Colonic mucosa (tissue), 4 donors: ENCODE data around the gene OR7C2. TPM values are rescaled to one million over a fixed set of nuclear protein-coding genes. Genes with fewer than 3 reads are reported as not detected.
"Not testable (repeated sequence)": the region's sequence is repeated elsewhere in the genome, so short reads cannot be mapped to it uniquely, and the experiment has no call there.

ENCODE experiments used
- DNase-seq: peaks from one replicate; pipeline ENCODE4 v3.0.0-alpha.2; 2020
- H3K27ac ChIP-seq: fragments of 200-600 bp; one replicate; pipeline ENCODE4 v1.8.0; 2021
- H3K27me3 ChIP-seq: fragments of 200-600 bp; one replicate; pipeline ENCODE4 v1.8.0; 2021
- H3K36me3 ChIP-seq: fragments of 200-600 bp; one replicate; pipeline ENCODE4 v1.8.0; 2021
- H3K4me1 ChIP-seq: fragments of 200-600 bp; one replicate; pipeline ENCODE4 v1.8.0; 2021; ENCODE audit warnings: mild to moderate bottlenecking
- H3K4me3 ChIP-seq: fragments of 200-600 bp; one replicate; pipeline ENCODE4 v1.8.0; 2021
- H3K9ac ChIP-seq, 2 donors: one replicate each; pipeline ENCODE4 v1.7.0; 2013; ENCODE audit warnings: control low read depth in 2 of 2, low read depth in 2 of 2, low read length in 2 of 2
- H3K9me3 ChIP-seq: fragments of 200-600 bp; one replicate; pipeline ENCODE4 v1.8.0; 2021
- intact Hi-C: fragments of 100-400 bp; cut with DNase I; formaldehyde crosslinking; loops from one replicate; pipeline ENCODE4 v1.14.1; 2022
- total RNA-seq, 2 donors: library from RNA; stranded (reverse); fragmentation: NEBNext Ultra II Directional in 1 of 2; extraction: Animal tissue kit (Norgen Biotek cat#: 25700) in 1 of 2; gene quantifications; one replicate each; pipeline ENCODE4 v1.2.1, GENCODE V29; 2021
- TF ChIP-seq, protein P1 (sequence below): fragments of 200-600 bp; IDR thresholded peaks from one replicate; pipeline ENCODE4 v1.8.0; 2022; ENCODE audit warnings: antibody characterized with exemption, mild to moderate bottlenecking
- donor health status: healthy.
- donor health status: DM: no; HTN: no; CAD: no.
- donor health status: DM: no; HTN: no; CAD: no.

The OR7C2 gene
- total RNA-seq, 2 donors from 2014 or later: not detected

DNA sequence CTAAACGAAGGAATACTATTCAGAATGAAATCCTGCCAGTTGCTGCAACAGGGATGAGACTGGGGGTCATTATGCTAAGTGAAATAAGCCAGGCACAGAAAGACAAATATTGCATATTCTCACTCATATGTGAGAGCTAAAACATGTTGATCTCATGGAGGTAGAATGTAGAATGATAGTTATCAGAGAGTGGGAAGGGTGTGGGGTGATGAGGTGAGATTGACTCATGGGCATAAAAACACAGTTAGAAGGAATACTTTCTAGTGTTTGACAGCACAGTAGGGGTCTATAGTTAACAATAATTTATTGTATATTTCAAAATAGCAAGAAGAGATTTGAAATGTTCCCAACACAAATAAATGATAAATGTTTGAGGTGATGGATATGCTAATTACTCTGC lies 7.8 kb upstream of the OR7C2 start:
- Histone ChIP-seq H3K4me3 (no peak overlapping the region), H3K4me1 (no peaks in the 10 kb centered on the region), H3K36me3 (no peaks in the 10 kb centered on the region), H3K9ac (no peak overlapping the region), H3K27ac (no peak overlapping the region), H3K9me3 (no peaks in the 10 kb centered on the region), H3K27me3 (no peaks in the 10 kb centered on the region)
- TF ChIP-seq, protein P1, sequence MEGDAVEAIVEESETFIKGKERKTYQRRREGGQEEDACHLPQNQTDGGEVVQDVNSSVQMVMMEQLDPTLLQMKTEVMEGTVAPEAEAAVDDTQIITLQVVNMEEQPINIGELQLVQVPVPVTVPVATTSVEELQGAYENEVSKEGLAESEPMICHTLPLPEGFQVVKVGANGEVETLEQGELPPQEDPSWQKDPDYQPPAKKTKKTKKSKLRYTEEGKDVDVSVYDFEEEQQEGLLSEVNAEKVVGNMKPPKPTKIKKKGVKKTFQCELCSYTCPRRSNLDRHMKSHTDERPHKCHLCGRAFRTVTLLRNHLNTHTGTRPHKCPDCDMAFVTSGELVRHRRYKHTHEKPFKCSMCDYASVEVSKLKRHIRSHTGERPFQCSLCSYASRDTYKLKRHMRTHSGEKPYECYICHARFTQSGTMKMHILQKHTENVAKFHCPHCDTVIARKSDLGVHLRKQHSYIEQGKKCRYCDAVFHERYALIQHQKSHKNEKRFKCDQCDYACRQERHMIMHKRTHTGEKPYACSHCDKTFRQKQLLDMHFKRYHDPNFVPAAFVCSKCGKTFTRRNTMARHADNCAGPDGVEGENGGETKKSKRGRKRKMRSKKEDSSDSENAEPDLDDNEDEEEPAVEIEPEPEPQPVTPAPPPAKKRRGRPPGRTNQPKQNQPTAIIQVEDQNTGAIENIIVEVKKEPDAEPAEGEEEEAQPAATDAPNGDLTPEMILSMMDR: no peak
- no peak for DNase-seq
- intact Hi-C loops: no loop called here

DNA sequence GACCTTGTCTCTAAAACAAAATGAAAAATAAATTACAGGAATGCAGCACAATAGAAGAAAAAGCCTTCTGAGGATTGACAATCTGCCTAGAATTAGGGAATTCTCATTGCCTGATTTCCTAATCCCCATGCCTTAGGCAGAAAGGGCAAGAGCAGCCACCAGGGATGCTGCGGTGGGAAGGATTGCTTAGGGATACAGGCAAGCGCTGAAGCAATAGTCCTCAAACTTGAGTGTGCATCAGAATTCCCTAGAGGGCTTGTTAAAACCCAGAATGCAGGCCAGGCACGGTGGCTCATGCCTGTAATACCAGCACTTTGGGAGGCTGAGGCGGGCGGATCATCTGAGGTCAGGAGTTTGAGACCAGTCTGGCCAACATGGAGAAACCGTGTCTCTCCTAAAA lies 1.0 kb upstream of the OR7C2 start:
- TF ChIP-seq, protein P1: no peak
- intact Hi-C loops: no loop called here
- Histone ChIP-seq H3K4me1 (no peaks in the 10 kb centered on the region), H3K27ac (no peak overlapping the region), H3K9me3 (no peaks in the 10 kb centered on the region), H3K27me3 (no peaks in the 10 kb centered on the region), H3K9ac (no peak overlapping the region), H3K36me3 (no peaks in the 10 kb centered on the region), H3K4me3 (no peak overlapping the region)
- DNase-seq: no peak

DNA sequence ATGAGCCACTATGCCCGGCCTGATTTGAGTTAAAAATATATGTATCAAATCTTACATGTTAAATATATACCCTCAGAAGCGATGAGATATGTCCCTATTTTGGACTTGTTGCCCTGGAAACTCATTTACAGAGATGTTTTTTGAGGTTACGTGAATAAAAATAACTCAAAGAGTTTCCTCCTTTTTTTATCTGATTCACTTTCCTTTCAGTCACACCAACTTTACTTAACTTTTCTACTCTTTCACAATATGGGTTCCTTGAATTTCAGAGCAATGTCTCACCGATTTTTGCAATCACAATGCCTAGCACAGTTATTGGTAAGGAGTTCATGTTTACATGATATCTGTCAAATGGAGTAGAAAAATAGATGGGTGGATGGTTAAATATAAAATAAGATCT lies 2.3 kb downstream of the OR7C2 start:
- H3K4me3 ChIP-seq: no peak overlapping the region
- no peak overlapping the region for H3K27ac ChIP-seq
- intact Hi-C loops: no loop called here
- DNase-seq: no peak
- H3K9ac ChIP-seq: no peak overlapping the region
- TF ChIP-seq, protein P1: no peak
- no peaks in the 10 kb centered on the region for H3K9me3 ChIP-seq
- H3K27me3 ChIP-seq: no peaks in the 10 kb centered on the region
- no peaks in the 10 kb centered on the region for H3K4me1 ChIP-seq
- no peaks in the 10 kb centered on the region for H3K36me3 ChIP-seq

DNA sequence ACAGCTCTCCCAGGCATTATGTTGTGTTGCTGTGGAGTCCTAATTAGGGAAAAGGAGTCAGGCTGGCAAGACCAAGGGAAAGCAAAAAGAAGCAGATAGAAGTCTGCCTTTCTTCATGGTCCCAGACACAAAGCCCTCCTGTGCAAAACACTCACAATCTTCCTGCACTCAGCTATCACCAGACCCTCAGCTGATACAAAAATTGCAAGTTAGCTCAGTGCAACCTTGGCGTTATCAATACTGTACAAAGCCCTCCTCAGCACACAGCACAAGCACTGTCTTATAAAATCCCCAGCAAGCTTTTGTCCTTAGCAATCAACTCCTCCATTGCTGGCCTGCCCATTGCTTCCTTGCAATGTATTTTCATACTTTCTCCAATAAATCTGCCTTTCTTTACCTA lies 3.2 kb downstream of the OR7C2 start:
- intact Hi-C loops: no loop called here
- H3K4me1 ChIP-seq: no peaks in the 10 kb centered on the region
- H3K9ac ChIP-seq: no peak overlapping the region
- no peaks in the 10 kb centered on the region for H3K9me3 ChIP-seq
- no peak overlapping the region for H3K4me3 ChIP-seq
- DNase-seq: no peak
- no peaks in the 10 kb centered on the region for H3K27me3 ChIP-seq
- TF ChIP-seq, protein P1: no peak
- H3K27ac ChIP-seq: no peak overlapping the region
- H3K36me3 ChIP-seq: no peaks in the 10 kb centered on the region

DNA sequence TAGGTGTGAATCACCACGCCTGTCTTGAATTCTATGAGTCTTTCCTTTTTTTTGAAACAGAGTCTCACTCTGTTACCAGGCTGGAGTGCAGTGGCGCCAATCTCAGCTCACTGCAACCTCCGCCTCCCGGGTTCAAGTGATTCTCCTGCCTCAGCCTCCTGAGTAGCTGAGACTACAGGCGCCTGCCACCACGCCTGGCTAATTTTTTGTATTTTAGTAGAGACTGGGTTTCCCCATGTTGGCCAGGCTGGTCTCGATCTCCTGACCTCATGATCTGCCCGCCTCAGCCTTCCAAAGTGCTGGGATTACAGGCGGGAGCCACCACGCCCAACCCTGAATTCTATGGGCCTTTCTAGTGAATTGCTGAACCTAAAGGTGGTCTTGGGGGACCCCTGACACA lies 8.1 kb downstream of the OR7C2 start:
- H3K4me1 ChIP-seq, H3K27ac ChIP-seq, H3K9ac ChIP-seq, H3K36me3 ChIP-seq, H3K9me3 ChIP-seq, intact Hi-C loops, DNase-seq, H3K27me3 ChIP-seq, H3K4me3 ChIP-seq: not testable (repeated sequence)

DNA sequence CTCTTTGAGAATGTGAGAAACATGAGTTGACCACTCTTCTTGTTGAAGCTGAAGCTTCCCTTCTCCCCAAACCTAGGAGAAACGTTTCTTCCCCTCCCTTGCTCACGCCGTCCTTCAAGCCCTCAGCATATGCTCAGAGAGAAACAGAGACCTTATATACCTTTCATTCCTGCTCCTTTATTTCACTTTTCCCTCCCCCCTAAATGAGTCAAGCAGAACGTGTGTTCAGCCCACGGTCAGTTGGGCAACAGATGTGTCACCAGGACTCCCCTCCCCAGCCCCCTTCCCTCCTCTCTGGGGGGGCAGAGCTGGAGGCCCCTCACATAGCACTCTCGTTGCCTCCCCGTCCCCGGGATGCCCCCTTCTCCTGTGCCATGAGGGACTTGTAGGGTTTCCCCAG lies 8.6 kb downstream of the OR7C2 start:
- intact Hi-C loops: no loop called here
- DNase-seq: no peak
- Histone ChIP-seq H3K27me3 (no peaks in the 10 kb centered on the region), H3K9me3 (no peaks in the 10 kb centered on the region), H3K27ac (no peak overlapping the region), H3K4me3 (no peak overlapping the region), H3K4me1 (no peaks in the 10 kb centered on the region), H3K36me3 (no peaks in the 10 kb centered on the region), H3K9ac (no peak overlapping the region)
- TF ChIP-seq, protein P1: no peak
